Adrenal gland (tissue), 12 donors: Measurements from ENCODE around the gene OAS3. TPM values are rescaled to one million over a fixed set of nuclear protein-coding genes. Genes with fewer than 3 reads are reported as not detected.
"Not testable (repeated sequence)": the region's sequence is repeated elsewhere in the genome, so short reads cannot be mapped to it uniquely, and the experiment has no call there.

Source experiments
- DNase-seq, 7 donors: peaks; one replicate each; pipeline ENCODE4 v3.0.0-alpha.2; 2019 to 2020
- H3K27ac ChIP-seq, 5 donors: fragments of 200-600 bp; sonication (generic) in 4 of 5; 1 replicate in 3 of 5; 2 replicates in 2 of 5; pipeline versions ENCODE4 v1.5.1 to v1.8.0; 2016 to 2020; ENCODE audit warnings: mild to moderate bottlenecking in 1 of 5
- H3K27me3 ChIP-seq: fragments of 200-600 bp; 2 replicates; pipeline ENCODE4 v1.8.0; 2021
- H3K36me3 ChIP-seq, 2 donors: fragments of 200-600 bp; replicated peaks in 1 of 2; 1 replicate in 1 of 2; 2 replicates in 1 of 2; pipeline versions ENCODE4 v1.5.1 to v1.8.0; 2018 to 2022
- H3K4me1 ChIP-seq, 2 donors: fragments of 200-600 bp; replicated peaks in 1 of 2; 1 replicate in 1 of 2; 2 replicates in 1 of 2; pipeline versions ENCODE4 v1.5.1 to v1.8.0; 2018 to 2021
- H3K4me3 ChIP-seq, 4 donors: fragments of 200-600 bp; sonication (generic) in 3 of 4; one replicate each; pipeline ENCODE4 v1.5.1; 2016 to 2018
- H3K9me3 ChIP-seq, 3 donors: fragments of 200-600 bp; sonication (generic) in 1 of 3; replicated peaks in 1 of 3; 1 replicate in 2 of 3; 2 replicates in 1 of 3; pipeline versions ENCODE4 v1.5.1 to v1.8.0; 2016 to 2021
- POLR2A ChIP-seq, 2 donors: fragments of 450-650 bp; IDR thresholded peaks; one replicate each; pipeline ENCODE4 v1.6.1; 2017; ENCODE audit warnings: antibody characterized with exemption in 2 of 2, mild to moderate bottlenecking in 2 of 2, moderate library complexity in 1 of 2
- WGBS, 4 donors: extraction: QIAGEN DNeasy Blood & Tissue Kit in 2 of 4; methylation state at CpG; one replicate each; pipeline versions ENCODE4 v1.1.5 to v1.1.7; 2013 to 2017; 5-methylcytosine and 5-hydroxymethylcytosine counted together
- intact Hi-C, 2 donors: fragments of 100-400 bp; cut with DNase I; formaldehyde crosslinking; loops; one replicate each; pipeline versions ENCODE4 v1.14.1 to v1.15.0; 2022 to 2023
- polyA plus RNA-seq, 3 donors: library from polyadenylated mRNA; stranded (reverse); fragments of 200-250 nt in 2 of 3; fragments of 350-450 nt in 1 of 3; fragmentation: Illumina TruSeq in 1 of 3; extraction: RNeasy Lipid Tissue Mini Kit (QIAGEN cat#74804) in 1 of 3; gene quantifications; one replicate each; pipeline ENCODE4 v1.2.3, GENCODE V29; 2013 to 2014
- total RNA-seq, 9 donors: library from RNA; depleted of rRNA in 4 of 9; stranded (reverse); fragments of >200 nt in 4 of 9; fragments of 120-200 nt in 1 of 9; fragmentation: NEBNext Ultra II Directional in 1 of 9; extraction: Animal tissue kit (Norgen Biotek cat#: 25700) in 1 of 9; gene quantifications; one replicate each; pipeline versions ENCODE4 v1.1.0 to v1.2.4, GENCODE V29; 2013 to 2023
- TF ChIP-seq, protein P1 (sequence below), 6 experiments: fragments of 450-650 bp in 4 of 6; fragments of 200-600 bp in 2 of 6; sonication (generic) in 1 of 6; IDR thresholded peaks; 1 replicate in 5 of 6; 2 replicates in 1 of 6; pipeline versions ENCODE4 v1.5.1 to v1.8.0; 2016 to 2021; ENCODE audit warnings: antibody characterized with exemption in 6 of 6, mild to moderate bottlenecking in 2 of 6, moderate library complexity in 1 of 6
- donor health status: healthy with polysubstance abuse.
- donor health status: Bipolar disorder and iron deficiency.
- donor health status: DM: yes; HTN: yes; CAD: no.
- donor health status: DM: no; HTN: no; CAD: no.
- donor health status: DM: no; HTN: no; CAD: no.
- donor health status: DM: yes; HTN: yes; CAD: no.

The OAS3 gene
- total and polyA plus RNA-seq, 12 donors = 2.7 to 19.4 (median 10.3) TPM

- Histone ChIP-seq H3K27ac (peak overlapping the region in 1 of 5 donors; percentile 86), H3K27me3 (no peaks in the 10 kb centered on the region), H3K4me1 (peaks cover 16 to 31% of the 10 kb centered on the region in 2 donors), H3K4me3 (peak overlapping the region in 1 of 4 donors; percentile 58), H3K9me3 (peaks cover 0 to 14% (median 0%) of the 10 kb centered on the region in 3 donors), H3K36me3 (no peaks in the 10 kb centered on the region)
- 68 to 82% (median 76%) methylated on average over 12 of the region's 12 CpGs for WGBS, 4 donors
- no peak for DNase-seq
- no peak for TF ChIP-seq POLR2A (IDR thresholded peaks at IDR 0.05)
- TF ChIP-seq, protein P1, sequence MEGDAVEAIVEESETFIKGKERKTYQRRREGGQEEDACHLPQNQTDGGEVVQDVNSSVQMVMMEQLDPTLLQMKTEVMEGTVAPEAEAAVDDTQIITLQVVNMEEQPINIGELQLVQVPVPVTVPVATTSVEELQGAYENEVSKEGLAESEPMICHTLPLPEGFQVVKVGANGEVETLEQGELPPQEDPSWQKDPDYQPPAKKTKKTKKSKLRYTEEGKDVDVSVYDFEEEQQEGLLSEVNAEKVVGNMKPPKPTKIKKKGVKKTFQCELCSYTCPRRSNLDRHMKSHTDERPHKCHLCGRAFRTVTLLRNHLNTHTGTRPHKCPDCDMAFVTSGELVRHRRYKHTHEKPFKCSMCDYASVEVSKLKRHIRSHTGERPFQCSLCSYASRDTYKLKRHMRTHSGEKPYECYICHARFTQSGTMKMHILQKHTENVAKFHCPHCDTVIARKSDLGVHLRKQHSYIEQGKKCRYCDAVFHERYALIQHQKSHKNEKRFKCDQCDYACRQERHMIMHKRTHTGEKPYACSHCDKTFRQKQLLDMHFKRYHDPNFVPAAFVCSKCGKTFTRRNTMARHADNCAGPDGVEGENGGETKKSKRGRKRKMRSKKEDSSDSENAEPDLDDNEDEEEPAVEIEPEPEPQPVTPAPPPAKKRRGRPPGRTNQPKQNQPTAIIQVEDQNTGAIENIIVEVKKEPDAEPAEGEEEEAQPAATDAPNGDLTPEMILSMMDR (IDR thresholded peaks at IDR 0.05) = no peak
- intact Hi-C loops = no loop called here
Measured at GRCh38 chr12:112908548-112908947, 29.7 kb upstream of the OAS3 start.

DNA sequence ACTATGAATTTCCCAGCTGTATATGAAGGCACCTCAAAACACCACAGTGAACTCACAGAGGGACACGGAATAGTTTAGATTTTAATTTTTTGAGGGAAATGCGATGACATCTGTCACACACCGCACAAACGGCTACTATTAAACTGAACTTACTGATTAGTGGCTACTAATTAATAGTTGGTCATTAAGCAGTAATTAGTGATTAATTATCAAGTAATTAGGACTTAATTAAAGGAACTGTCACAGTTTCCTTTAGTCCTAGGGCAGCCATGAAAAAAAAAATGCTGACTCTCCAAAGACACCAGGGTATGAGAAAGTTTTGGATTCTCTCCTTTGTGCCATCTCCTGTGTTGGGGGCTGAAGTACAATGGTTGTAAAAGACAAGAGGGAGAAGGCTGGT, 28.6 kb upstream of the OAS3 start:
- Histone ChIP-seq H3K36me3 (no peaks in the 10 kb centered on the region), H3K27me3 (no peaks in the 10 kb centered on the region), H3K4me1 (peaks cover 16 to 31% of the 10 kb centered on the region in 2 donors), H3K9me3 (peaks cover 0 to 16% (median 0%) of the 10 kb centered on the region in 3 donors), H3K4me3 (no peak overlapping the region), H3K27ac (no peak overlapping the region)
- intact Hi-C loops = no loop called here
- WGBS, 4 donors = 95 to 100% (median 98%) methylated on average over 4 of the region's 4 CpGs
- TF ChIP-seq POLR2A (IDR thresholded peaks at IDR 0.05) = no peak
- TF ChIP-seq, protein P1 (IDR thresholded peaks at IDR 0.05) = no peak
- no peak for DNase-seq

GRCh38 chr12:112913038-112913688, 25.1 kb upstream of the OAS3 start:
- intact Hi-C loops = no loop called here
- Histone ChIP-seq H3K9me3 (peaks cover 0 to 16% (median 0%) of the 10 kb centered on the region in 3 donors), H3K4me3 (no peak overlapping the region), H3K27ac (no peak overlapping the region), H3K27me3 (no peaks in the 10 kb centered on the region), H3K4me1 (peaks cover 0 to 9% of the 10 kb centered on the region in 2 donors), H3K36me3 (peaks cover 0 to 8% of the 10 kb centered on the region in 2 donors)
- 92 to 100% (median 96%) methylated on average over 1 of the region's 1 CpG for WGBS, 4 donors
- no peak for DNase-seq
- TF ChIP-seq, protein P1 (IDR thresholded peaks at IDR 0.05) = no peak
- TF ChIP-seq POLR2A (IDR thresholded peaks at IDR 0.05) = no peak

- Histone ChIP-seq H3K9me3 (peaks cover 0 to 16% (median 0%) of the 10 kb centered on the region in 3 donors), H3K36me3 (peaks cover 0 to 14% of the 10 kb centered on the region in 2 donors)
- H3K27me3 ChIP-seq, H3K4me1 ChIP-seq, H3K4me3 ChIP-seq, intact Hi-C loops, H3K27ac ChIP-seq: not testable (repeated sequence)
- WGBS, 4 donors = 95 to 100% (median 97%) methylated on average over 2 of the region's 2 CpGs
- DNase-seq = peak in 1 of 7 donors; percentile 24
Measured at GRCh38 chr12:112913888-112914287, 24.4 kb upstream of the OAS3 start.

DNA sequence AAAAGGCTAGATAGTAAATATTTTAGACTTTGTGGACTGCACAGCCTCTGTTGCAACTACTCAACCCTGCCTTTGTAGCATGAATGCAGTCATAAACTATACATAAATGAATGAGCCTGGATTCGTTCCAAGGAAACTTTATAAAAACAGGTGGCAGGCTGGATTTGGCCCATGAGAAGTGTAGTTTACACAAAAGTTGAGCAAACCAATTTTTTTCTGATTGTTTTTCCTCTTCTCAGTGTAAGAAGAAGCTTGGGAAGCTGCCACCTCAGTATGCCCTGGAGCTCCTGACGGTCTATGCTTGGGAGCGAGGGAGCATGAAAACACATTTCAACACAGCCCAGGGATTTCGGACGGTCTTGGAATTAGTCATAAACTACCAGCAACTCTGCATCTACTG, 22.0 kb upstream of the OAS3 start:
- peak in 1 of 7 donors; percentile 40 for DNase-seq
- no peaks in the 10 kb centered on the region for H3K4me1 ChIP-seq
- no peak for TF ChIP-seq POLR2A (IDR thresholded peaks at IDR 0.05)
- TF ChIP-seq, protein P1 (IDR thresholded peaks at IDR 0.05) = no peak
- H3K27me3 ChIP-seq = no peaks in the 10 kb centered on the region
- no peak overlapping the region for H3K4me3 ChIP-seq
- intact Hi-C loops = no loop called here
- no peak overlapping the region for H3K27ac ChIP-seq
- H3K9me3 ChIP-seq = peaks cover 0 to 16% (median 0%) of the 10 kb centered on the region in 3 donors
- H3K36me3 ChIP-seq = peaks cover 0 to 19% of the 10 kb centered on the region in 2 donors
- WGBS, 4 donors = 78 to 88% (median 81%) methylated on average over 5 of the region's 5 CpGs
